Trophoblast cell (in vitro differentiated cells and primary cell): ENCODE results near the gene DAW1.
A peak's percentile ranks its signal among the peaks of the same experiment; 100 is the strongest.

ENCODE experiments used
- DNase-seq, 2 donors: peaks; one replicate each; pipeline ENCODE4 v3.0.0-alpha.2; 2016
- H2AFZ ChIP-seq: 2 replicates; pipeline ENCODE4 v1.6.1; 2013; ENCODE audit warnings: low read length, moderate library complexity, mild to moderate bottlenecking; ENCODE audit not compliant: insufficient read depth, poor library complexity
- H2AK5ac ChIP-seq: 2 replicates; pipeline ENCODE4 v1.6.1; 2013; ENCODE audit warnings: mild to moderate bottlenecking, low read length
- H2BK120ac ChIP-seq: 2 replicates; pipeline ENCODE4 v1.6.1; 2013; ENCODE audit warnings: low read length, mild to moderate bottlenecking, moderate library complexity; ENCODE audit not compliant: insufficient read depth, poor library complexity
- H2BK12ac ChIP-seq: 2 replicates; pipeline ENCODE4 v1.6.1; 2013; ENCODE audit warnings: mild to moderate bottlenecking, low read length, moderate library complexity
- H2BK5ac ChIP-seq: 2 replicates; pipeline ENCODE4 v1.6.1; 2013; ENCODE audit warnings: low read length, low read depth, moderate library complexity, mild to moderate bottlenecking; ENCODE audit not compliant: poor library complexity
- H3K14ac ChIP-seq: 2 replicates; pipeline ENCODE4 v1.6.1; 2013; ENCODE audit warnings: mild to moderate bottlenecking, low read length
- H3K18ac ChIP-seq: 2 replicates; pipeline ENCODE4 v1.6.1; 2013; ENCODE audit warnings: mild to moderate bottlenecking, low read length
- H3K23ac ChIP-seq: 2 replicates; pipeline ENCODE4 v1.6.1; 2013; ENCODE audit warnings: low read length
- H3K27ac ChIP-seq: 2 replicates; pipeline ENCODE4 v1.5.1; 2013; ENCODE audit warnings: low read depth, mild to moderate bottlenecking, inconsistent platforms, low read length, moderate library complexity
- H3K27me3 ChIP-seq: 2 replicates; pipeline ENCODE4 v1.6.1; 2013; ENCODE audit warnings: inconsistent platforms, mild to moderate bottlenecking, low read length, moderate library complexity; ENCODE audit not compliant: insufficient read depth
- H3K36me3 ChIP-seq, 2 experiments: 1 replicate in 1 of 2; 2 replicates in 1 of 2; pipeline ENCODE4 v1.6.1; 2013; ENCODE audit warnings: low read length in 2 of 2, mild to moderate bottlenecking in 2 of 2, moderate library complexity in 1 of 2; ENCODE audit not compliant: insufficient read depth in 2 of 2, control insufficient read depth in 1 of 2
- H3K4ac ChIP-seq: 2 replicates; pipeline ENCODE4 v1.6.1; 2013; ENCODE audit warnings: low read depth, mild to moderate bottlenecking, low read length, moderate library complexity
- H3K4me1 ChIP-seq, 2 experiments: 1 replicate in 1 of 2; 2 replicates in 1 of 2; pipeline ENCODE4 v1.6.1; 2013; ENCODE audit warnings: low read length in 2 of 2, mild to moderate bottlenecking in 2 of 2, moderate library complexity in 1 of 2; ENCODE audit not compliant: insufficient read depth in 2 of 2, control insufficient read depth in 1 of 2
- H3K4me2 ChIP-seq: 2 replicates; pipeline ENCODE4 v1.6.1; 2013; ENCODE audit warnings: inconsistent platforms, mild to moderate bottlenecking, low read length, moderate library complexity
- H3K4me3 ChIP-seq: 2 replicates; pipeline ENCODE4 v1.5.1; 2013; ENCODE audit warnings: mild to moderate bottlenecking, low read depth, low read length, inconsistent platforms
- H3K79me1 ChIP-seq: one replicate; pipeline ENCODE4 v1.6.1; 2013; ENCODE audit warnings: low read length
- H3K79me2 ChIP-seq: 2 replicates; pipeline ENCODE4 v1.6.1; 2013; ENCODE audit warnings: low read length, mild to moderate bottlenecking; ENCODE audit not compliant: control insufficient read depth, insufficient read depth, poor library complexity
- H3K9ac ChIP-seq: 2 replicates; pipeline ENCODE4 v1.6.1; 2013; ENCODE audit warnings: mild to moderate bottlenecking, low read length
- H3K9me3 ChIP-seq: 2 replicates; pipeline ENCODE4 v1.6.1; 2013; ENCODE audit warnings: low read depth, mild to moderate bottlenecking, control low read depth, inconsistent platforms, low read length; ENCODE audit not compliant: insufficient read depth
- H4K12ac ChIP-seq: 2 replicates; pipeline ENCODE4 v1.6.1; 2013; ENCODE audit warnings: low read depth, mild to moderate bottlenecking, low read length, moderate library complexity
- H4K8ac ChIP-seq: 2 replicates; pipeline ENCODE4 v1.6.1; 2013; ENCODE audit warnings: low read depth, mild to moderate bottlenecking, low read length, moderate library complexity
- H4K91ac ChIP-seq: one replicate; pipeline ENCODE4 v1.6.1; 2013; ENCODE audit warnings: low read depth, mild to moderate bottlenecking, low read length, moderate library complexity
- WGBS: extraction: QIAGEN DNeasy Blood & Tissue Kit; methylation state at CpG from one replicate; pipeline ENCODE4 v1.1.7; 2013; ENCODE audit warnings: missing lambda C conversion rate; ENCODE audit not compliant: insufficient read length, insufficient coverage; ENCODE audit errors: extremely low coverage; 5-methylcytosine and 5-hydroxymethylcytosine counted together

Gene DAW1

GRCh38 chr2:227860221-227860641, 11.2 kb upstream of the DAW1 start:
- H3K18ac ChIP-seq: no peak overlapping the region
- no peaks in the 10 kb centered on the region for H3K36me3 ChIP-seq
- no peak overlapping the region for H4K12ac ChIP-seq
- no CpG with 5 or more reads among the region's 6 CpGs for WGBS
- no peak for DNase-seq
- H2BK12ac ChIP-seq: no peak overlapping the region
- H3K14ac ChIP-seq: no peak overlapping the region
- H2AK5ac ChIP-seq: no peak overlapping the region
- no peak overlapping the region for H2BK120ac ChIP-seq
- H4K8ac ChIP-seq: no peak overlapping the region
- no peak overlapping the region for H3K4me2 ChIP-seq
- peaks cover 10 to 11% of the 10 kb centered on the region in 2 experiments for H3K4me1 ChIP-seq
- H3K4me3 ChIP-seq: peak overlapping the region; percentile 30
- no peak overlapping the region for H2AFZ ChIP-seq
- no peak overlapping the region for H3K4ac ChIP-seq
- H3K79me1 ChIP-seq: peaks cover 5% of the 10 kb centered on the region
- H3K79me2 ChIP-seq: no peaks in the 10 kb centered on the region
- H2BK5ac ChIP-seq: no peak overlapping the region
- no peak overlapping the region for H3K27ac ChIP-seq
- H3K23ac ChIP-seq: no peak overlapping the region
- H3K9me3 ChIP-seq: no peaks in the 10 kb centered on the region
- H3K27me3 ChIP-seq: no peaks in the 10 kb centered on the region
- H3K9ac ChIP-seq: no peak overlapping the region
- H4K91ac ChIP-seq: no peak overlapping the region

DNA sequence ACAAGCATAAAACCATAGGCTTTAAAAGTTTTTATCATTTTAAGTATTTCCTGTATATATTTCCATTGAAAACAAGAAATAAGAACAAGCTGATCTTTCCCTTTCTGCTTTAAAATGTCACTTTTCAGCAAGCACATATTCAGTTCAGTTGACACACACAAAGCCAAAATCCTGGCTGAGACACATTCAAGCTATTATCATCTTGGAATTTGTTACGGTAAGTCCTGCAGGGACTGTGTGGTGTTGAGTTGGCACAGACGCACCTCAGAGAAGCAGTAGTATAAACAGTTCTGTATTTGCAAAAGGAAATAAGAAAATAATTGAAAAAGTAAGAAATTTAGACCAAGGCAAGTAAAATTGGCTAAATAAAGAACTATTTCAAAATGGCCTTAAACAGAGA, 10.4 kb upstream of the DAW1 start:
- H2BK120ac ChIP-seq: no peak overlapping the region
- H3K9me3 ChIP-seq: no peaks in the 10 kb centered on the region
- H4K12ac ChIP-seq: no peak overlapping the region
- H3K4ac ChIP-seq: no peak overlapping the region
- no peak overlapping the region for H3K18ac ChIP-seq
- no CpG with 5 or more reads among the region's 2 CpGs for WGBS
- H3K27ac ChIP-seq: no peak overlapping the region
- no peak overlapping the region for H3K4me3 ChIP-seq
- H4K8ac ChIP-seq: no peak overlapping the region
- no peak overlapping the region for H2AFZ ChIP-seq
- no peak overlapping the region for H3K14ac ChIP-seq
- no peaks in the 10 kb centered on the region for H3K79me2 ChIP-seq
- no peak overlapping the region for H3K9ac ChIP-seq
- no peaks in the 10 kb centered on the region for H3K36me3 ChIP-seq
- no peaks in the 10 kb centered on the region for H3K27me3 ChIP-seq
- H3K4me2 ChIP-seq: no peak overlapping the region
- H3K79me1 ChIP-seq: peaks cover 5% of the 10 kb centered on the region
- H2AK5ac ChIP-seq: no peak overlapping the region
- no peak overlapping the region for H3K23ac ChIP-seq
- peaks cover 10 to 11% of the 10 kb centered on the region in 2 experiments for H3K4me1 ChIP-seq
- H2BK5ac ChIP-seq: no peak overlapping the region
- DNase-seq: no peak
- no peak overlapping the region for H2BK12ac ChIP-seq
- H4K91ac ChIP-seq: no peak overlapping the region

DNA sequence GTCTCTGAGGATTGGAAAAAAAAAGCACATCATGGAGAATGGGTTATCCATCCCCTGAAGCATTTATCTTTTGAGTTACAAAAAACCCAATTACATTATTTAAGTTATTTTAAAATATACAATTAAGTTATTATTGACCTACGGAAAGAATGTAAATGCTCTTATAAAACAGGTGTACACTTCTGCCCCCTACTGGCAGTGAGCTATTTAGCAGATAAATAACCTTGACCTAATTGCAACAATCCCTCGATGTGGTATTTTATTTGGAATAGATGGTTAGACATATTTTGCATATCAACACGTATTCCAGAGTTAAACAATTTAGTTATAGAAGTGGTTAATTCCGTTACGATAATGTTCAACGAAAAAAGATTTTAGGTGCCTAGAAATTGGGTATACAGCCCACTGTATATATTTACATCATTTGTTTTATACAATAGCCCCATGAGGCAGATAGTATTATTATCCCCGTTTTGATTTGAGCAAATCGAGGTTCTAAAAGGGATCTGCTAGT, 9.1 kb upstream of the DAW1 start:
- H2BK12ac ChIP-seq: no peak overlapping the region
- H2BK120ac ChIP-seq: no peak overlapping the region
- no peak overlapping the region for H3K18ac ChIP-seq
- no peak overlapping the region for H2BK5ac ChIP-seq
- H2AK5ac ChIP-seq: no peak overlapping the region
- no peaks in the 10 kb centered on the region for H3K79me2 ChIP-seq
- H3K4ac ChIP-seq: no peak overlapping the region
- H3K36me3 ChIP-seq: no peaks in the 10 kb centered on the region
- DNase-seq: peak; percentile 25 to 74
- peaks cover 10 to 11% of the 10 kb centered on the region in 2 experiments for H3K4me1 ChIP-seq
- no peaks in the 10 kb centered on the region for H3K27me3 ChIP-seq
- H3K4me2 ChIP-seq: no peak overlapping the region
- H4K8ac ChIP-seq: no peak overlapping the region
- H4K12ac ChIP-seq: no peak overlapping the region
- H3K9me3 ChIP-seq: no peaks in the 10 kb centered on the region
- H2AFZ ChIP-seq: no peak overlapping the region
- no peak overlapping the region for H4K91ac ChIP-seq
- no peak overlapping the region for H3K4me3 ChIP-seq
- peaks cover 5% of the 10 kb centered on the region for H3K79me1 ChIP-seq
- H3K9ac ChIP-seq: no peak overlapping the region
- no peak overlapping the region for H3K27ac ChIP-seq
- H3K23ac ChIP-seq: no peak overlapping the region
- H3K14ac ChIP-seq: no peak overlapping the region
- WGBS: no CpG with 5 or more reads among the region's 8 CpGs

DNA sequence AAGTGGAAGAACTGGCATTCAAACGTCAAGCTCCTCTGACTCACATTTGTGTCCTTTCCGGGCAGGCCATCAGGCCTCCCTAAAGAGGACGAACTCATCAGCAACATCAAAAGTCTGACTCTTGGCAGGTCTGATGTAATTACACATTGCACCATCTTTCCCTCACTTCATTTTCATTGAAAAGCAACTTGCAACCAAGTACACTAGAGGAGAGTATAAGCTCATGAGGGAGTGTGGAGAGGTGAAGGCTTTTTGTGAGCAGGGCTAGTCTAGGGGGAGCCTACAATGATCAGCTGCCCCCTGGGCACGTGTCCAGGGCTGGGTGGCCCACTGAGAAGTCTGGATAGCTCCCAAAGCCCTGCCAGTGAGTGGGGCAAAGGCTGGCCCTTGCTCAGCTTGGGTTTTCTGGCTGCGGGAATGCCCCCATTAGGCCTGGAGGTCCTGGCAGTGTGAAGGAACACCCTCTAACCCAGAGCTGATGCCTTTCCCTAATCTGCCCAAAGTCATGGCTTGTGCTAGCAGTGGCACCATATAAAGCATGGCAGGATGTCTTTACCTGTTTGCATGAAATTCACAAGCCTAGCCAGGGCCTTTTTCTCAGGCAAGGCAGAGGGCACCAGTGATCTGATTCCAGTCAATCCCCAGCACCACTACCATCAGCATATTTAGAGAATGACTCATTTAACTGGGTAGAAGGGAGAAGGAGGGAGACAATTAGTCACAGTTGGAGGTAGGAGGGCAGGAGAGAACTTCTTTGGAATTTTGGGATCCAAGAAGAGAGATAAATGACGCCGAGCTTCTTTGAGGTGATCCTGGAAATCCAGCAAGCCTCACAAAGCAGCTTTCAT, 8.5 kb upstream of the DAW1 start:
- no peak overlapping the region for H4K12ac ChIP-seq
- peaks cover 10 to 11% of the 10 kb centered on the region in 2 experiments for H3K4me1 ChIP-seq
- H3K9ac ChIP-seq: no peak overlapping the region
- H2AFZ ChIP-seq: peak overlapping the region; percentile 12
- no peak overlapping the region for H3K4me3 ChIP-seq
- peak; percentile 86 to 96 for DNase-seq
- H3K9me3 ChIP-seq: no peaks in the 10 kb centered on the region
- H3K4me2 ChIP-seq: no peak overlapping the region
- H3K79me1 ChIP-seq: peaks cover 5% of the 10 kb centered on the region
- H2BK5ac ChIP-seq: peak overlapping the region; percentile 59
- H3K23ac ChIP-seq: no peak overlapping the region
- no peaks in the 10 kb centered on the region for H3K36me3 ChIP-seq
- peak overlapping the region; percentile 54 for H3K4ac ChIP-seq
- H2BK120ac ChIP-seq: peak overlapping the region; percentile 93
- peak overlapping the region; percentile 29 for H3K14ac ChIP-seq
- H3K79me2 ChIP-seq: no peaks in the 10 kb centered on the region
- peak overlapping the region; percentile 52 for H3K27ac ChIP-seq
- peak overlapping the region; percentile 68 for H3K18ac ChIP-seq
- peak overlapping the region; percentile 97 for H2BK12ac ChIP-seq
- no CpG with 5 or more reads among the region's 7 CpGs for WGBS
- peak overlapping the region; percentile 79 for H4K8ac ChIP-seq
- H4K91ac ChIP-seq: peak overlapping the region; percentile 92
- H2AK5ac ChIP-seq: peak overlapping the region; percentile 67
- H3K27me3 ChIP-seq: no peaks in the 10 kb centered on the region
